Peyer's patch (tissue), 4 donors: Measurements from ENCODE around the gene NFYC. TPM values are rescaled to one million over a fixed set of nuclear protein-coding genes. Genes with fewer than 3 reads are reported as not detected.

Experiments
- DNase-seq, 3 donors: peaks; one replicate each; pipeline ENCODE4 v3.0.0-alpha.2; 2017 to 2019
- H3K27ac ChIP-seq, 4 donors: fragments of 200-600 bp; sonication (generic); one replicate each; pipeline ENCODE4 v1.5.1; 2016 to 2019
- H3K27me3 ChIP-seq, 2 donors: fragments of 200-600 bp; sonication (generic); one replicate each; pipeline ENCODE4 v1.5.1; 2019
- H3K36me3 ChIP-seq, 3 donors: fragments of 200-600 bp; sonication (generic); one replicate each; pipeline ENCODE4 v1.5.1; 2016 to 2019
- H3K4me1 ChIP-seq, 4 donors: fragments of 200-600 bp; sonication (generic); one replicate each; pipeline ENCODE4 v1.5.1; 2016 to 2019
- H3K4me3 ChIP-seq, 4 donors: fragments of 200-600 bp; sonication (generic); 1 replicate in 3 of 4; 2 replicates in 1 of 4; pipeline ENCODE4 v1.5.1; 2016 to 2019; ENCODE audit warnings: mild to moderate bottlenecking in 1 of 4
- H3K9me3 ChIP-seq, 4 donors: fragments of 200-600 bp; sonication (generic); one replicate each; pipeline ENCODE4 v1.5.1; 2016 to 2019; ENCODE audit warnings: mild to moderate bottlenecking in 1 of 4
- CTCF ChIP-seq, 6 experiments: fragments of 450-650 bp in 4 of 6; fragments of 200-600 bp in 2 of 6; sonication (generic) in 1 of 6; IDR thresholded peaks; one replicate each; pipeline ENCODE4 v1.5.1; 2017 to 2019; ENCODE audit warnings: antibody characterized with exemption in 6 of 6, mild to moderate bottlenecking in 3 of 6, moderate library complexity in 1 of 6
- POLR2A ChIP-seq, 2 donors: fragments of 450-650 bp; IDR thresholded peaks; one replicate each; pipeline ENCODE4 v1.5.1; 2017; ENCODE audit warnings: antibody characterized with exemption in 2 of 2, mild to moderate bottlenecking in 2 of 2, moderate library complexity in 2 of 2
- total RNA-seq, 4 donors: library from RNA; depleted of rRNA; stranded (reverse); fragments of >200 nt; gene quantifications; one replicate each; pipeline ENCODE4 v1.1.0, GENCODE V29; 2016

The NFYC gene
- total RNA-seq, 4 donors from 2014 or later, result 53.1 to 122 (median 65.0) TPM

GRCh38 chr1:40746344-40747090 lies 55.0 kb downstream of the NFYC start:
- H3K27me3 ChIP-seq, result no peaks in the 10 kb centered on the region

GRCh38 chr1:40748841-40749718 lies 57.6 kb downstream of the NFYC start:
- Histone ChIP-seq H3K27ac (no peak overlapping the region), H3K9me3 (no peaks in the 10 kb centered on the region), H3K27me3 (no peaks in the 10 kb centered on the region), H3K4me1 (peaks cover 0 to 10% (median 0%) of the 10 kb centered on the region in 4 donors), H3K36me3 (peaks cover 0 to 55% (median 0%) of the 10 kb centered on the region in 3 donors), H3K4me3 (no peak overlapping the region)
- TF ChIP-seq POLR2A (IDR thresholded peaks at IDR 0.05) (no peak), CTCF (IDR thresholded peaks at IDR 0.05) (no peak)
- DNase-seq, result no peak

More at GRCh38 chr1:40746344-40747090, 55.0 kb downstream of the NFYC start:
- no peak for DNase-seq
- Histone ChIP-seq H3K4me3 (no peak overlapping the region), H3K27ac (no peak overlapping the region), H3K9me3 (no peaks in the 10 kb centered on the region), H3K36me3 (peaks cover 0 to 53% (median 0%) of the 10 kb centered on the region in 3 donors), H3K4me1 (peaks cover 0 to 10% (median 0%) of the 10 kb centered on the region in 4 donors)
- TF ChIP-seq POLR2A (IDR thresholded peaks at IDR 0.05) (no peak), CTCF (IDR thresholded peaks at IDR 0.05) (no peak)

- no peak overlapping the region for H3K4me3 ChIP-seq
- H3K9me3 ChIP-seq, result no peaks in the 10 kb centered on the region
- H3K27me3 ChIP-seq, result no peaks in the 10 kb centered on the region
- H3K4me1 ChIP-seq, result peaks cover 0 to 10% (median 0%) of the 10 kb centered on the region in 4 donors
- TF ChIP-seq POLR2A (IDR thresholded peaks at IDR 0.05) (no peak), CTCF (IDR thresholded peaks at IDR 0.05) (no peak)
- H3K36me3 ChIP-seq, result peaks cover 0 to 61% (median 0%) of the 10 kb centered on the region in 3 donors
- no peak for DNase-seq
- no peak overlapping the region for H3K27ac ChIP-seq
Measured at GRCh38 chr1:40749817-40750216, 58.3 kb downstream of the NFYC start.

- TF ChIP-seq POLR2A (IDR thresholded peaks at IDR 0.05), result no peak
- no peak for TF ChIP-seq CTCF (IDR thresholded peaks at IDR 0.05)
- Histone ChIP-seq H3K4me1 (peaks cover 0 to 10% (median 0%) of the 10 kb centered on the region in 4 donors), H3K36me3 (peaks cover 0 to 68% (median 0%) of the 10 kb centered on the region in 3 donors), H3K27me3 (no peaks in the 10 kb centered on the region), H3K4me3 (no peak overlapping the region), H3K27ac (no peak overlapping the region), H3K9me3 (no peaks in the 10 kb centered on the region)
- DNase-seq, result no peak
Measured at GRCh38 chr1:40750451-40750908, 59.0 kb downstream of the NFYC start.

GRCh38 chr1:40751802-40752201 lies 60.3 kb downstream of the NFYC start:
- peaks cover 0 to 10% (median 0%) of the 10 kb centered on the region in 4 donors for H3K4me1 ChIP-seq
- H3K27me3 ChIP-seq, result no peaks in the 10 kb centered on the region
- peaks cover 0 to 78% (median 0%) of the 10 kb centered on the region in 3 donors for H3K36me3 ChIP-seq
- H3K4me3 ChIP-seq, result no peak overlapping the region
- no peak overlapping the region for H3K27ac ChIP-seq
- TF ChIP-seq CTCF (IDR thresholded peaks at IDR 0.05) (no peak), POLR2A (IDR thresholded peaks at IDR 0.05) (no peak)
- DNase-seq, result no peak
- no peaks in the 10 kb centered on the region for H3K9me3 ChIP-seq
